ENCODE data around the gene AFG3L2.

Gene AFG3L2

GRCh38 chr18:12325726-12326245 lies 51.2 kb downstream of the AFG3L2 start:
- DNase-seq (ENCODE audit: low read depth in 2 of 2): no peak

GRCh38 chr18:12324991-12325725 lies 51.9 kb downstream of the AFG3L2 start:
- no peak for DNase-seq (ENCODE audit: low read depth in 2 of 2)

GRCh38 chr18:12321333-12321732 lies 55.7 kb downstream of the AFG3L2 start:
- no peak for DNase-seq (ENCODE audit: low read depth in 2 of 2)

DNA sequence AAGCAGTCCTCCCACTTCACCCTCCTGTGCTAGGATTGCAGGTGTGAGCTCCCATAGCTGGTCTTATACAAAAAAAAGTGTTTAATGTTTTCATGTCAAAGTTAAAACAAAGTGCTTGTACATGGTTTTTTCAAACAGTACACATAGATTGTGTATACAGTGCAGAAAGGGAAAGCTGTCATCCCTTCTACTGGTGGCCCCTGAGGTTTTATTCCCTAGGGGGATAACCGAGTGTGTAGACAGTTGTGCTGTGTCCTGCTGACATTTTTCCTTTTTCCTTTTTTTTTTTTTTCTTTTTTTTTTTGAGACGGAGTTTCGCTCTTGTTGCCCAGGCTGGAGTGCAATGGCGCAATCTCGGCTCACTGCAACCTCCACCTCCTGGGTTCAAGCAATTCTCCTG lies 58.2 kb downstream of the AFG3L2 start:
- no peak for DNase-seq (ENCODE audit: low read depth in 2 of 2)

GRCh38 chr18:12318334-12318697 lies 58.7 kb downstream of the AFG3L2 start:
- DNase-seq (ENCODE audit: low read depth in 2 of 2): no peak

DNA sequence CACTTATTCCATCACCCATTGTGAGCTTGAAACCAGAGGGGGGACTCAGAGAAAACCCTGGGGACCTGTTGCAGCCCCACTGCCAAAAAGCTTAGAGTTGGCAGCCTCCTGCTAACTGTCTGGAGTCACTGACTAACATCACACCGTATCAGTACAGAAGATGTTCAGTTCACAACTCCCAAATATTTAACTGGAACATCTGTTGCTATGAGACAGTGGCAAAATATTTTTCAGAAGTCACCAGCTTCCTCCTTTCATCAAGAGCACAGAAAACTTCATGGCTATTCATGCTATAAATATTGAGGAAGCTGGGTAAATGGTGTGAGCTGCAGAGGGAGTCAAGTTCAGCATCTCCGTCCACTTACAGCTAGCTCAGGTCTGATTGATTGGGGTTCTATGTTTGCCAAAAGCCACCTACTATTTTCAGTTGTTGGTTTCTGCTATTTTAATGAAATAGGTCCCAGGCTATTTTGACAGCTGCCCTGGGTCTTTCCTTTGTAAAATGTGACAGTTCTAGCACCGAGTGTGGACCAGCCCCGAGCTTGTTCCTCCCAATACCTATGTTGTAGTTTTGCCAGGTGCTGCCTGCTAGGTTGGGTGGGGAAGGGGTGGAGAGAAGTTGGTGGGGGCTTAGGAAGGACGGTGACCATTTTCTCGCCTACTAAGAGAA lies 59.2 kb downstream of the AFG3L2 start:
- no peak for DNase-seq (ENCODE audit: low read depth in 2 of 2)

- no peak for DNase-seq (ENCODE audit: low read depth in 2 of 2)
Measured at GRCh38 chr18:12315911-12316310, 61.1 kb downstream of the AFG3L2 start.

DNA sequence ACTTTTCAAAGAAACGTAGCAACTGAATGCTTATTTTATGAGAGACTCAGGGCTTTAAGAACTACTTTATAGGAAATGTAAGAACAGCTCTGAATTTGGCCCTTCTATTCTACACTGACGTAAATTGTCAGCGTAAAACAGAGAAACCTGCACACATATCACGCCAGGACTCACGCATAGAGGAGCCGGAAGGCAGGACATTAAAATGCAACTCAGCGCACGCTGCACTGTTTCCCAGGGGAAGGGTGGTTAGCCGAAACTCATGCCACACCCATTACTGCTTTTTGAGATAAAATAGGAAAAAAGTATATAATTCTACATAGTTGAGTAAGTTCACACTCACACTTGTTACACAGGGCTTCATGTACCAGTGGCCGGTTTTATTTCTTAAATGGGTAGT lies 61.5 kb downstream of the AFG3L2 start:
- no peak for DNase-seq (ENCODE audit: low read depth in 2 of 2)

DNA sequence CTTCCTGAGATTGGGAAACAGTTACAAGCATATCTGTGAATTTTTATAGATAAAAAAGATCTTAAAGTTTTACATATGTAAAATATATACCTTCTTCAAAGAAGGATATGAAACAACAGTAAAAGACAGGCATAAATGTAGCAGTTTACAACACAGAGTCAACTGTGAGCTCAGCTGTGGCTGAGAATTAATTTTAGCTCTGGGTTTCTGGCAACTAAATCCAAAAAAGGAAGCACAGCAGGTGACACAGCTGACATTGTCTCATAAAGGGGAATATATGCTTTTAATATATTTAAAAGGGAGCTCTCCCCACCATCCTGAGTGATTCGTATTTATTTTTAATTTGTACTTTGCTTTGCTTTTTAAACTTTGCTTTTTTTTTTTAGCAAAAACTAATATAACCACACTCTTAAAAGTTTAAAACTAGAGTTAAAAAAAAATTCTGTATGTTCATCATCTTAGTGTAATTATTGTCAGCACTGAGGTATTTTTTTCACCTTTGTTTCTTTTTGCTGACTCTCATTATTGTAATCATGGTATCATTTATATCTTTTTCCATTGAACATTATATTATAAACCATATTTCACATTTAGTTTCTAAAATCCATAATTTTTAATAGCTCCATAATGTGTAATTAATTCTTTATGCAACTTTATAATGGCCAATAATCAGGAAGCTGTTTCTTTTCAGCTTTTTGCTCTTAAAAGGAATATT lies 62.3 kb downstream of the AFG3L2 start:
- DNase-seq (ENCODE audit: low read depth in 2 of 2): no peak

DNA sequence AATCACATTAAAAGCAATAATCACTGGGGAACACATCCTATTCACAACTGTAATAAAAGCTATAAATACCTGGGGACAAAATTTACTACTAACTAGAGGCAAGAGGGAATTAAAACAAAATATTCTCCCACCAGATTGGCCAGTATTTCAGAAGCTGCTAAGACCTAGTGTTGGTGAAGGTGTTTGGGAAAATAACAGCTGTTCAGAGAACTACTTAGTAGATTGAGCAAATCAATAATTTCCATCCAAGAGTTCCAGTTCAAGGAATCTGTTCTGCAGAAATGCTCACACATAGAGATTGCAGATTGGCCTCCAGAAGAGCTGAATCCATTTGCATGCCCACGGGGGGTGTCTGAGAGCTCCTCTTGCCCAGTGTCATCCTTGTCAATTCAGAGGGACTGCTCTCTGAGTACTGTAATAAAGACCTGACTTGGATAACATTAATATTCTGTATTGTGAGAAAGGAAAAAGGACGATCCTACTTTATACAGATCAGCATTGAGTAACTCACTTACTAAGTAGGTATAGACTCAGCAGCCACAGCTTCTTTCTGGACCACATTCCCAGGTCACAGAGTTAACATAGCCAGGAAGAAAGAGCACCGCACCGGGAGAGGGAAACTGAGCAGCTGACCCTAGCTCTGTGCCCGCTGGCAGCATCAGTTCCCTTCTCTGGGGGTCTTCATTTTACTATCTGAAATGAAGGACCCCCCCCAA lies 63.3 kb downstream of the AFG3L2 start:
- DNase-seq (ENCODE audit: low read depth in 2 of 2): no peak

GRCh38 chr18:12312976-12313375 lies 64.1 kb downstream of the AFG3L2 start:
- DNase-seq (ENCODE audit: low read depth in 2 of 2): no peak

DNA sequence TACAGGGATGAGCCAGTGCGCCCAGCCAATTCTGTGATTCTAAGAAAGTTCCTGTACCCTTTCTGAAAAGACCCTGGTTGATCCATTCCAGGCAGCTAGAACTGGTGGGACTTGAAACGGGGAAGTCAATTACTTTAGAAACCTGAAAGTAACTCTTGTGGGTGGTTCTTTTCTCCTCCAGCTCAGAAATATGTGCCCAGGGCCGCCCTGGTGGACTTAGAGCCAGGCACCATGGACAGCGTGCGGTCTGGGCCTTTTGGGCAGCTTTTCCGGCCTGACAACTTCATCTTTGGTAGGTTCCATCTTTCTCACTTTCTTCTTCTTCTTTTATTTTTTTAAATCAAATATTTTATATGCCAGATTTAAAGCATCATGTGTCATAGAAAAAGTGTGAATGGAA lies 66.3 kb downstream of the AFG3L2 start:
- no peak for DNase-seq (ENCODE audit: low read depth in 2 of 2)

- DNase-seq (ENCODE audit: low read depth in 2 of 2): no peak
Measured at GRCh38 chr18:12309683-12310198, 67.3 kb downstream of the AFG3L2 start.

DNA sequence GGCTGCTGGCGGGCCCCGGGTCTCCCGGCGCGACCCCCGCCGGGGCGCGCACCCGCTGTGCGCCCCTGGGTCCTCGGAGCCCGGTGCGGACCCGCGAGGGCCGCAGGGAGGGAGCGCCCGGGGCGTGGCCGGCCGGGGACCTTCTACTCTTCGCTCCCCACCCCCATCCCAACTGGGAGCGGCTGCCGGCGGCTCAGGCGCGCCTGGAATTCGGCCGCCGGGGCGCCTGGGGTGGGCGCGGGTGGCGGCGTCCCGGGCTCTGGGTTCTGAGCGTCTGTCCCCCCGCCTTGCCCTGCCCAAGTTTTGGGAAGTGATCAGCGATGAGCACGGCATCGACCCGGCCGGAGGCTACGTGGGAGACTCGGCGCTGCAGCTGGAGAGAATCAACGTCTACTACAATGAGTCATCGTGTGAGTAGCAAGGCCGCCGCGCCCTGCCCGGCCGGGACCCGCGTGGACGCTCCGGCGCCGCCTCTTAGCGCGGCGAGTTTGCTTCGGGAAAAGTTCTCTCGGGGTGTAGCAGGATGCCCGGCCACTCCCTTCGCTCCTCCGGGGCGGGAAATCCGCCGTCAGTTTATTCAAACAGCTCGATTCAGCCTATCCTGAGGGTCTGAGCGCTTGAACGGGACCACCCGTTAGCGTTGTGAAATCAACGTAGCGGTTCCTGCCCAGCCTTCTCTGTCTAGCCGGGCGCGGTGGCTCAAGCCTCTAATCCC lies 68.5 kb downstream of the AFG3L2 start:
- no peak for DNase-seq (ENCODE audit: low read depth in 2 of 2)

DNA sequence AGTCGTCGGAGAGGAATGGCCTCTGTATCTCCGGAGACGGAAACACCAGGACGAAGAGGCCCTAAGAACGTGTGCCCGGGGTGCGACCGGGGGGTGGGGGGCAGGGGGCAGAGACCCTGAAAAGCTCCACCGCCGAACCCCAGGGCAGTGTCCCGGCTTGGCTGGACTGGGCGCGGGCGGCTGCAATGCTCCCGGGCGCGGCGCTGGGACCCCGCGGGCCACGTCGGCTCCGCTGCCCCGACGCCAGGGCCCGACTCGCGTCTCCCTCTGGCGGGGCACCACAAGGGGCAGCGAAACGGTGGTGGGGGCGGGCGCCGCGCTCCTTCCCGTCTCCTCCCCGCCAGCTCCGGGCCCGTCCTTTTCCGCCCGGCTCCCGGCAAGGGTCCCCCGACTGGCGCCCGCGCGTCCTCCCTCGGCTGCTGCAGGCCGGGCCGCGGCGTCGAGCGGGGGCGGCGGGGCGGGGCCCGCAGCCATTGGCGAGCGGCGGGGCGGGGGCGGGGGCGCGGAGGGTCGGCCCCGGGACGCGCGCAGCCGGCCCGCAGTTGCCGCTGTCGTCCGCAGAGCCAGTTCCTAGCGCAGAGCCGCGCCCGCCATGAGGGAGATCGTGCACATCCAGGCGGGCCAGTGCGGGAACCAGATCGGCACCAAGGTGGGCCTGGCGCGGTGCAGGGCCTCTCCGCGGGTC lies 69.2 kb downstream of the AFG3L2 start, which contains the start of gene TUBB6:
TSS of gene TUBB6 (plus strand) at position 541 of the 685 bp plus-strand sequence. CDS start at position 593, 52 bp downstream.
- DNase-seq (ENCODE audit: low read depth in 2 of 2): no peak

GRCh38 chr18:12306752-12307700 lies 70.0 kb downstream of the AFG3L2 start:
- no peak for DNase-seq (ENCODE audit: low read depth in 2 of 2)

- DNase-seq (ENCODE audit: low read depth in 2 of 2): no peak
Measured at GRCh38 chr18:12305930-12306629, 70.9 kb downstream of the AFG3L2 start.

DNA sequence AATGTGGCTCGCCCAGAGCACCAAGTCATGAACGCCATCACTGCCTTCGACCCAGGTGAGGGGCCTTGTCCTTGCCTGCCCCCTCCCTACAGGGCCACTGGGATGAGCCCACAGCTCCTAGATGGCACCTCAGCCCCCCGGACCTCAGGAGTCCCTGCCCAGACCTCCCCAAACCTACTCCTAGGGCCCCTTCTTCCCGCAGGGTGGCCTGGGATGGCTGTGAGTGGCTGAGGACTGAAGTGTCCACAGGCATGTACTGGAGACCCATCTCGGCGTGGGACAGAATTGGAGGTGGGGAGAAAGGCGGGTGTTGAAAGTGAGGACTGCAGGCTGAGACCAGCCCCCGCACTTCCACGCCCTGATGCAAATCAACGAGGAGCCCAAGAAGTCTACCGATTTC lies 71.8 kb downstream of the AFG3L2 start:
- DNase-seq (ENCODE audit: low read depth in 2 of 2): no peak
